Measurements from ENCODE around the gene IL13RA1.

DNA sequence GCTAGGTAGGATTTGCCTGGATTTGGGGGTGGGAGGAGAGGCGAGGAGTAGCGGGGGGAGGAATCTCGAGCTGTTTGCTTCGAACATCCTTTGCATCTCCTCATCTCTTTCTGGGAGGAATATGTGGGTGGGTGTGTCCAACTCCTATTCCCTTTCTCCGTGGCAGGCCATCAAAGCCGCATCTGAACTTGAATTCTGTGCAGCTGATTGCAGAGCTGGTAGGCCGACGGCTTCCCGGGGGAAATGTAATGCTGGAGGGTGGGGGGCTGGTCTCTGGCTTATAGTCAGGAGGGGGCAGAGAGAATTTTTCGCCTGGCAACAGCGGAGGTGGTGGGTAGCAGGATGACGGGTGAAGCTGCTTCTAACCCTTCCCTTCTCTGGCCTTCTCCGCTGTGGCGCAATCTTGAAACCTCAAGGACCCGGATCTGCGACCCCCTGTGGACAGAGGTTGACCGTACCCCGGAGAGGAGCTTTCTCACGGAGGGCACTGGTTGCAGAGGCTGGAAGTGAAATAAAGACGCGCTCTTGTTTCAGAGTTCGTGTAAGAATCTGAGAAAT, 96.8 kb downstream of the IL13RA1 start:
- TF ChIP-seq ZNF565 (CRISPR knock-in tag; conservative IDR thresholded peaks at IDR 0.05; ENCODE audit: low read depth) = no peak
- no peak for TF ChIP-seq ZC3H10 (CRISPR knock-in tag; IDR thresholded peaks at IDR 0.05)
- TF ChIP-seq ZNF70 (CRISPR knock-in tag; IDR thresholded peaks at IDR 0.05) = no peak

Measured in SK-N-SH treated with all-trans-retinoic acid at 6 μM for 48 hours (cell line).